EL (cell line): Measurements from ENCODE around the gene NLGN1.

Experiments
- DNase-seq: peaks from one replicate; pipeline ENCODE4 v3.0.0-alpha.2; 2016

The NLGN1 gene

DNA sequence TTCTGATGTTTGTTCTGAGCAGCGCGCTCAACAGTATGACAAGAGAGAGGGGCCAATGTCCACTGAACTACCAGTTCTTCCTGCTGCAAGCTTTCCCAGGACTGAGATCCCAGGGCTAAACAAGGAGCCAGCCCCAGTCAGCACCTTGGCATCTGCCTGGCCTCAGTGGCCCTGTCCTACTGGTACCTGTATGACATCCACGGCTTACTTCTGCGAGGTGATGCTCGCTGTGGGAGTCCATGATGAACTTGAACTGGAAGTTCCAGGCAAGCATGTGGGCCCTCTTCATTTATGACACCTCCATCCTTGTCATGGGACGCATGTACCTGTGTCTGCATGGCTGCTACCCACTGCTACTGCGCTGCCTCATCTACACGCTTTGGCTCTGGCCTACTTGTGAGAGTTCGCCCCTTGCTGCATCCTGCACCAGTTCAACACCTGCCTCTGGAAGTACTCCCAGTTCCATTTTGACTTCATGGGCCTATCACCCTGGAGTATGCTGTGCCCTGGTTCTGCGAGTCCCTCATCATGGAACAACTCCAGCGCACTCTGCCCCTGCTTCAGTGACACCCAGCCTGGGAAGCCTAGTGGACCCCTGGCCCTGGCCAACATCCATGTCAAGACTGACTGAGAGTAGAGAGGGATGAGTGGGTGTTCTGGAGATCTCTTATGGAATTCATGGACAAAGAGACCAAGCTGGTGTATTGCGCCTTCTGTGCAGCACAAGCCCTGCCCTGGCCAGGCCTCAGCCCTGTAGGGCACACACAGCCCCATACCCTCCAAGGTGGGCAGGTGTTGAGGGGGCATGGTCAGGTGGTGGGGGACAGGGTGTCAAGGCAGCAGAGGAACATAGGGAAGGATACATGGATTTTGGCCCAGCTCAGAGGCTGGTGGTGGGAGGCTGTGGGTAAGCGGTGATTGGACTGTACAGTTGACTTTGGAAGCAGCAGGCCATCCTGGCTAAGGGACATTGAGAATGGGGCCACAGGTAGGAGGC lies 246.8 kb downstream of the NLGN1 start:
- no peak for DNase-seq

DNA sequence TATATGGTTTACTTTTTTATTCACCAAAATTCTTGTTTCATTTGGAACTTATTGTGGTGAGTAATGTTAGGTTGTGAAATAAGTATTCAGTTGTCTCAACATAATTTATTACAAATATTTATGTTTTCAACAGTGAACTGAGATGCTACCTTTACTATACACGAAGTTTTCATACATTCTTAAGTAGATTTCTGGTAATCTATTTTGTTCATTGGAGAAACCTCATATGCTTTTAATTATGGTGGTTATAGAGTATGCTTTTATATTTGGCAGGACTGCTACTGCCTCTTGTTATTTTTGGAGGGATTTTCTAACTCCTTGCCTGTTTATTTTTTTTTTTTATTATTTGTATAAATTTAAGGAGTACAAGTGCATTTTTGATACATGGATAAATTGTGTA lies 253.1 kb downstream of the NLGN1 start:
- no peak for DNase-seq

DNA sequence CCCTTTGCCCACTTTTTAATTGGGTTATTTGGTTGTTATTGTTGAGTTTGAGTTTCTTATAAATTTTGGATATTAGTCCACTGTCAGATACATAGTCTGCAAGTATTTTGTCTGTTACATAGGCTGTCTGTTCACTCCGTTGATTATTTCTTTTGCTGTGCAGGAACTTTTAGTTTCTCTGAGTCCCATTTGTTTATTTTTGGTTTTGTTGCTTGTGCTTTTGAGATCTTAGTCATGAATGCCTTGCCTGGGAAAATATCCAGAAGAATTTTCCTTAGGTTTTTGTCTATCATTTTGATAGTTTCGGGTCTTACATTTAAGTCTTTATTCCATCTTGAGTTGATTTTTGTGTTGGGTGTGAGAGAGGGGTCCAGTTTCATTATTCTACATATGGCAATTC lies 254.5 kb downstream of the NLGN1 start:
- peak; percentile 23 for DNase-seq

DNA sequence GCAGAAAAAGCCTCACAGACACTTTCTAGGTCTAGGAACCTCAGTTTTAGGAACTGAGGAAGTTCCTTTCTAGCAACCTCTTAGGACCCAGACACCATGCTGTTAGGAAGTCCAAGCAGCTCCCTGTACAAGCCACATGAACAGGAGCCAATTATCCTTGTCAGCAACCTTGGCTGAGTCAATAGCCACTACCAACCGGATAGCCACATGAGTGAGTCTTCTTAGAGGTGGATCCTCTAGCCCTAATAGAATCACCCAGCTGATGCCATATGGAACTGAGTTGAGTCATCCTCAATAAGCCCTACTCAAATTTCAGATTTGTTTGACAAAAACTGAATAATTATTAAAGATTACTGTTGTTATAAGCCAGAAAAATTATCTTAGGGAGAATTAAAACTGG lies 256.2 kb downstream of the NLGN1 start:
- DNase-seq = peak; percentile 28

DNA sequence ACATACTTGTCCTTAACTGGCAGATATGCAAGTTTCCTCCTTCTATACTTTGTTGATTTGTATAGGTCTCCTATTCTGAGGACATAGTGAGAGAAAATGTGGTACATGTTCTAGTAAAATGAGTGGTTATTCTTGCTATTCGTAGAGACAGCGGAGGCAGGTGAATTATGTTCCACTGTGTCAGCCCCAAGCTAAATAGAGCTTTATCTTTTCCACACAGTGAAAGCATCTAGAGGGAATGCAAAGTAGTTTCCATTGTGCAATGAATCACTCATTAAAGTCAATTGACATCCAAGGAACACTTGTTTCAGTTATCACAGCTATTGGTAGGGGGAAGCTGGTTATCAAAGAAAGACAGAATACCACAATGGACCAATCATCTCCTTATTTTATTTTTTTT lies 262.4 kb downstream of the NLGN1 start:
- DNase-seq = peak; percentile 3

DNA sequence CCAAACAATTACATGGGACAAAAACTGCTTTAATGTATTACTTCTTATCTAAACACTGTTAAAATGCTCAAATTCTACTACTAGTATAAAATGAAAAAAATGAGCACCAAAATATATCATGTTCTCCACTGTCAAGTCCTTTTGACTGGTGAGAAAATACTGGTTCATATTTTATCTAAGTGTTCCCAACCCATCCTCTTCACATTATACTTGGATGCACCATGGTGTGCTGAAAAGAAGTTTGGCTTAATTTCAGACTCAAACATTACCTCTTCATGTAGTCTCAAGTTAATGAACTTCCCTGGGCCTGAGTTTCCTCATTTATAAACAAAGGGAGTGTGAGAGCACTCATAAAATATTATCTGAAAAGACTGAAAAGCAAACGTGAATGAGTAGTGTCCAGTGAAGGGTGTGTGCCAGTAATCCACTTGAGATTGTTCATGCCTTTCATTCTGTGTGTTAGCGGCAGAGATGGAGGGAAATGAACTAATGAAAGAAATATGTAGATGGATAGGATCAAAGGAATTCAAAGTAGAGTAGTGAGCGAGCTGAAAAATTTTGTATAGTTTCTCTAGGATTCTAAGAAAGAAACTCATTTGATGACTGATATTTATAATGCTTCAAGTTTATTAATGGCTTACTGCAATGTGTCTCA lies 263.2 kb downstream of the NLGN1 start:
- DNase-seq = peak; percentile 78

DNA sequence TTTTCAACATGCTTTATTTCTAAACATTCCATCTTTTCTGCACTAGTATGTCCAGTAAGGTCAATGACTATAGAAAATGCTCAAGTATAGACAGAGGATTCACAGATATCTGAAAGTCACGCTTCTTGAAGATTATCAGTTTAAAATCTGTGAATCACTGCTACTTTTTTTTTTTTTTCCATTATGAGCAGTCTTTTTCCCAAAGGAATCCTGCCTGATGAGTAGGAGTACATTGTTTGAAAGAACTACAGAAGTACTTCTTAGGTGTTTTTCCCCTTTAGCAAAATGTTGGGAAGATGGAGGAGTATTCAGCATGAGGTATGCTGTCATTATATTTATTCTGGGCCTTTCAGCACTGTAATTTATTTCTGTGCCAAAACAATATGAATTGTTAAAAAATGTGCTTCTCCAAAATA lies 266.2 kb downstream of the NLGN1 start:
- peak; percentile 54 for DNase-seq

DNA sequence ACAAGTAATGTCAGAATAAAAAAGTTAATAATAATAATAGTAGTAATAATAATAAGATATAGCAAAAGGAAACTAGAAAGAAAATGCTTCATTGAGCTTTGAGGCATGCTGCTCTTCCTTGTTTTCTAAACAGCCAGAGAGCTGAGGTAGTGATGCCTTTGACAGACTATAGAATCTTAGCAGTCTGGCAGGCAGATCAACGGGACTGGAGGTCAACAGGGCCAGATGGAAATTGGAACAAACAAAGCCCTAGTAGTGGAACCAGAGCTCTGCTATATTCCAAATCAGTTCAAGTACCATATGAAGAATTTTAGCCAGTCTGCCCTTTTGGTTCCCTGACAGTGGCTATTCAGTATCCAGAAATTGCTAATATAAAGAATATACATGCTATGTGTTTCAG lies 278.6 kb downstream of the NLGN1 start:
- no peak for DNase-seq

DNA sequence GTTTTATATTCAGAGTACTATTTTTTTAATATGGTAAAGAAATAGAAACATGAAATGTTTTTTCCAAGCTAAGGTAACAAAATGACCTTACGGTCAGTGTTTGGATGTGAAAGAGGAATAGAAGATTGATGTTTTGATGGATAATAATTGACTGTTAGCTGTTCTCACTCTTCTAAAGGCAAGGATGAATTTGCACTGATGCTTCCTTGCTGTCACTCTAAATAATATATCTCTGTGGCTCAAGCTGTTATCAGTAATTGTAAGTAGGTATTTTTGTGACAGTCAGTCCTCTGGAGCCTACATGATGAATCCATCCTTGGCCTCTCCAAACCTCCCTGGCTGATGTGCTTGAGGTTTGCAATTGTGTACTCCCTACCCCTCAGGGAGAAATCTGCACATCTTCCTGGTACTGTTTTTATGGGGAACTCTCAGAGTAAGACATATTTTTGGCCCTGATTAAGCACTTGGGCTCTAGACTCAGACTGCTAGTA lies 283.7 kb downstream of the NLGN1 start:
- no peak for DNase-seq

DNA sequence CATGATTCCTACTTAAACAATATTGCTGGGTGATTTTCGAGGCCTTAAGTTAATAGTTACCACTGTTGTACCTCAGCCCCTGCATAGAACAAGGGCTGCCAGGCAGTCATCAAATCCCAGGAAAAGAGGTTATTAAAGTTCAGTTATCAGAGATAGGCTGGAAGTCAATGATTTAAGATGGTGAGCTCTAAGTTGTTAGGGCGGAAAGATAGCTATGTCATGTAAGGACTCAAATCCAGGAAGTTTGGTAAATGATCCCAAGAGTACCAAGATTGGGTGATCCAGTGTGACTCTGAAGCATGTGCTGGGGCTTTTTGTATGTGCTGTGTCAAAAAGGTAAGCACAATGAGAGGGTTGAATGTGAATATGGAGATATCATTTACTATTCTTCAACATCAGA lies 287.9 kb downstream of the NLGN1 start:
- no peak for DNase-seq

DNA sequence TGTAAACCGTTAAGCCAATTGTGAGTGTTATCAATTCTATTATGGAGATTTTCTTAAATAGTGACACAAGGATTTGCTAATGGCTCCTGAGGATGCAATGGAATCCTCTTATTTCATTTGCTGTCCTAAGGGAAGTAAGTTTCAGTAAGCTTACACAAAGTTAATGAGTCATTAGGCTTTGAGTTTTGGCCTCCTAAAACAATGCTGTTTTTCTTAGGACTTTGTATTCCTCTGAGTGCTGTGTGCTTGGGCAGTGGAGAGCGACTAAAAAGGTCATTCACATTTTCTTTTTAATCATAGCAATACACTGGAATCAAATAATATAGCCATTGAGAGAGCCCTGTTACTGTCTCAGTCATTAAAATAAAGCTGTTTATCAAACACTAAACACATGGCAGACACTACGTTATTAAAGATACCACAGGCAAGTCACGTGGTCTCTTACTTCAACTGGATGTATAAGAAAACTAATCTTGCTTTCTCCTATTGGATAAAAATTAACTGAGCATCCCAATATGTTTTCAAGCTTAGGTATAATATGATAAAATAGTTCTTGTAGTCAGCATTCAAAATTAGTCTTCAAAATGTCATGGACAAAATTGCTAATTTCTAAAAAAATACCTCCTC lies 290.8 kb downstream of the NLGN1 start:
- no peak for DNase-seq

DNA sequence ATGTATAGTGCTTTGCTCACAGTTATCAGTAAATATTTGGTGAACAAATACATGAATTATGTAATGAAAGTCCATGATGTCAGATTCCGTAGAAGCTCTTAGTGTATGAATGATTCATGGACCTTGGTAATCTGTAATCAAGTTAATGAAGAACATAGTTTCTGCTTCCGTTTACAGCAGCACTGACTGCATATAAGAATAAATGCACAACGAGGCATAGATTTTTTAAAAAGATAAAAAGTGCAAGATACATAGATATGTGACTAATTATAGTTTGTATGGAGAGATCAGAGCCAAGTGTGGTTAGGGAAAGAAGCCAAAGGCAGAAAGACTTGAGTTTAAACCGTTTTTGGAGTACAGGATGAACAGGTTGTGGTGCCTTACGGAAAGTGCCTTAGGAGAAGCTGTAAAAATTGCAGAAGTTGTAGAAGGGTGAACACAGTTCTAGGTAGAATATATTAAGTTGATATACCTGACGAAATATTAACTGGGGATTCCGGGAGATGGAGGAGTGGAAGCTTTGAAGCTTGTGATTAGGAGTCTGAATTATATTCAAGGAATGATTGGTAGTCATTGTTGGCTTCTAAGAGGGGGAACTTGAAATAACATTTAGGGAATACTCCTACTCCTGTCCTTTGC lies 293.1 kb downstream of the NLGN1 start:
- DNase-seq = peak; percentile 35

DNA sequence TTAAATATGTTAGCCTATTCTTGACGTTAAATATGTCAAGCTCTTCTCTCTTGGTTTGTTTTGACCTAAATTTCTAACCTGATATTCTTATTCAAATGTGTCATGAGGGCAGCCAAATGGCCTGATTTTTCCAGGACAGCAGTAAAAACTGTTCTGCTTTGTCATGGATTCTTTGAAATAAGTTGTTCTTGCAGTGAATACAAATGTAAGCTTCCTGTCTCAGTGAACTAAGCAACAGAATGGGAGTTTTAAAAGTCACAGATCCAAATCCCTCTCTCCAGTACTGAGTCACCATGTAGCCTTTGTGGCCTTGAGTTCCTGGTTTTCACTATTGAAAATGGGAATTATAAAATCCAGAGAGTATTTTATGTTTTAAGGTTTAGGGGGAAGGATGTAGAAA lies 301.8 kb downstream of the NLGN1 start:
- DNase-seq = no peak

DNA sequence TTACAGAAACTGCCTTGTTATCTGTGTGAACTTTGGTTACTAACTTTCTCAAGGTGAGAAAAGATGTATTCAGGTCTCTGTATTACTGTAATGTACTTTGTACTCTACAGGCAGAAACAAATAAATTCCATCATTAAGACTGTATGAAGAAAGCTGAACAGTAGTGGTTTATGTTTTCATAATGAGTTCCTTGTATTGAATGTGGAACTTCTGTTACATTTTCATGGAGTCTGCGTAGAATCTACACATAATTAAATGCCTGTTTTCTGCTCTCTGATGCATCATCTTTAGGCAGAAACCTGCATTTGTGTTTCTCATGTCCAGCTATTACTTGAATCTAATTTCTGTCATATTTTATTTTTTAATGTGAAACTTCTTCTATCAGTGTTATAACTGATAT lies 302.8 kb downstream of the NLGN1 start:
- DNase-seq = no peak

DNA sequence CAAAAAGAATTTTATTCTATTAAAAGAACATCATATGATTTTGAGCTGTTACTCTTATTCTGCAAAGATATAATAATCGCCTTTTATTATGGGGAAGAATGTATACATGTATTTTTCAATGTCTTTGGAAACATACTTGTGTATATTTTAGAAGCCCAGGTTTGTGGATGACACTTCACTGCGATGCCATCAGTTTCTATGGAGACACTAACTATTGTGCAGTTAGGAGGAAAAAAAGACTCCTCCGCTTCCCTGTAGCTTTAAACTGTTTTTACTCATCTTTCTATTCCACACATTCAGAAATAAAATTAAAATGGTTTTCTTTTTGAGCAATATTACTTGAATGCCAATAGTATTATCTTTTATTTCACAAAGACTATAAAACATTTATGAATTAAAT lies 305.0 kb downstream of the NLGN1 start:
- DNase-seq = no peak

DNA sequence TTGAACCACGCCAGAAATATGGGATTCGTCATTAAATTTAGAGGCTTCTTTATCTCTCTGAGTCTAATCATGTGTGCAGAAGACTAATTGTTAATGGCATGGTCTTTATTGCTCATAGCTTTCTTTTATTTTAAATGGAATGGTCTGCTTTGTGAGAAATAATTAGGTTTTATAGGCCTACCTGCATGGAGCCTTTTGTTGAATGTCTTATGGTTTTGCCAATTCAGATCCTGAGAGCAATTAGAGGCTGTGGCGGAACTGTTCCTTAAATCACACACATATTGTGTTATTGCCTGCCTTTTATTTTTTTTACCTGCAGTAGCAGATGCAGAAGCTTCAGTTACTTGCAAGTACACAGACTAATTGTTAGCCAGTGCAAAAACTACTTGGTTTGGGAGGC lies 306.2 kb downstream of the NLGN1 start:
- no peak for DNase-seq

DNA sequence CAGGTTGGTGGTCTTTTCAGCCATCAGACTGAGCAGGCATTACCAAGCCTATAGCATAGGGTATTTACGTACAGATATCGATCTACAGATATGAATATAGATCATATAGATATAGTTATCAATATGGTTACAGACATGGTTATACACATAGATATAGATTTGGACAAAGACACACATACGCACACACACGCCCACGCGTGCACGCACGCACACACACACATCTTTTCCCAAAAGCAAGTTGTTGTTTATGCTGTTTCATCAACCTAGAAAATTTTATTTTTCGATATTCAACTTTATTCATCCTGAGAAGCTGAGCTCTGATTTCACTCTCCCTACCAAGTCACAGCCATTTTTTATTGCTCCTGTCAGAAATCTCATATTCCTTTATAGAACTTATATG lies 309.1 kb downstream of the NLGN1 start:
- no peak for DNase-seq

DNA sequence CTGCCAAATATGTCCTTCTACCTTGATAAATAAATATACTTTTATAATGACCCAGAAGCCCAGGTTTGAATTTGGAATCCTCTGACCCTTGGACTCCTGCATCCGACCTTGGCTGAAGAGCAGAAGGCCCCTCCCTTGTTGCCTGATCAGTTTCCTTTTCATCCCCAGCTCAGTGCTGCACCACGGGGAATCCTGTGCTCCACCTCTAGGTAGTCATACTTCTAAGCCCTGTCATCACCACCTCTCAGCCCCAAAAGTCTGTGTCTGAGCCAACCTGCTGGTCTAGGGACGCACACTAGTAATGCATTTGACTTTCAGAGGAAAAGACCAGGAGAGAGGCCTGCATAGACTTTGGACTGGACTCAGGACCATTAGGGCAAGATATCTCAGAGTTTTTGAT lies 310.6 kb downstream of the NLGN1 start:
- DNase-seq = no peak

DNA sequence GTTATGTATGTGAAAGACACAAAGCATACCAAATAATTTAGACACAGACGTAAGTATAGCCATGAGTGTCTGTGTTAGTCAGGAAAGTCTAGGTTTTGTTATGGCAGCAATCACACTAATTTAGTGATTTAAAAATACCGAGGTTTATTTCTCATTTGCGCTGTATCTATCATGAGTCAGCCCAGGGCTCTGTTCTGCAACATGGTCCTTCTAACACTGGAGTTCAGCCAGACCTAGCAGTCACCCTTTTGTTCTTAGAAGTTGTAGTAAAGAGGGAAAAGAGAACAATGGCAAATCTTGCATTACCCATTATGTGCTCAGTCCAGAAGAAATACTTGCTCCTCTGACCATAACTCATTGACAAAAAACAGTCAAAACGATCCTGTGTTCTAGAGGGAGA lies 311.5 kb downstream of the NLGN1 start:
- DNase-seq = no peak

DNA sequence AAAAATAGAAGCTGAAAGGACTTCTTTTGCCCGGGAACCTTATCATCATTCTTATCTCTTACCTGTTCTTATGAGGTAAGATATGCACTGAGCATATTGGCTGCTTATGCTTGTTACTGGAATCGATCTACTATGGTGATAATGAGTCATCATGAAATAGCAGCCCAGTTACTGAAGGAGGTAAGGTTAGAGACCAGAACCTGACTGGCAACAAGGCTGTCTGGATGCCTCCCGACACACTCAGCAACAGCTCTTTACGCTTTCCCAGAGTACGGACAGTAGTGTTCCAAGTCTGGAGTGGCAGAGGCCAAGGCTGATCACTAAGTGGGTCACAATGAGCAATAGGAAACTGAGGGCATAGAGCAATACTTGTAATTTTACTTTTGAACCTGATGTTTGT lies 314.1 kb downstream of the NLGN1 start:
- no peak for DNase-seq

DNA sequence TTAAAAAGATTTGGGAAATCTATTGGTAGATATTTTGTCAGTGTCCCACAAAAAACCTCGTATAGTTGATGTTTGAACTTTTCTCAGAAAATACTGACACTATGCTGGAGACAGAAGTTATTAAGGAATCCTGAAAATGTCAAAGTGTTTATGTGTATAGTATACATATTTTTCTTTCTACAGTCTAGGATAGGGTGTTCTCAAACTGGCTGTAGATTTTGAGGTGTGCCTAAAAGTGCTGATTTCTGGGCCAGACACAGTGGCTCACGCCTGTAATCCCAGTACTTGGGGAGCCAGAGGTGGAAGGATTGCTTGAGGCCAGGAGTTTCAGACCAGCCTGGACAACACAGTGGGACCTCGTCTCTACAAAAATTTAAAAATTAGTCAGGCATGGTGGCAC lies 322.0 kb downstream of the NLGN1 start:
- DNase-seq = no peak

DNA sequence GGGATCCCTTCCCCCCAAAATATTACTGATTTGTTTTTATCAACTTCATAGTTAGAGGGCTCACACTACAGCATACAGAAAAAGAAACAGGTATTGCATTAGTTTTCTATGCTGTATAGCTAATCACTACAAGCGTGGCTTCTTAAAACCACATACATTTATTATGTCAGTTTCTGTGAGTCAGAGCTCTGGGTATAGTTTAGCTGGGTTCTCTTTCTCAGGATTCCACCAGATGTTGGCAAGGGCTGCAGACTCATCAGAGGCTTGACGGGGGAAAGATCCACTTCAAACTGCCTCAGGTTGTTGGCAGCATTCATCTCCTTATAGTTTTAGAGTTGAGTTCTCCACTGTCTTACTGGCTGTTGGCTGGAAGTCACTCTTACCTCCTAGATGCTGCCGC lies 328.0 kb downstream of the NLGN1 start:
- peak; percentile 57 for DNase-seq

DNA sequence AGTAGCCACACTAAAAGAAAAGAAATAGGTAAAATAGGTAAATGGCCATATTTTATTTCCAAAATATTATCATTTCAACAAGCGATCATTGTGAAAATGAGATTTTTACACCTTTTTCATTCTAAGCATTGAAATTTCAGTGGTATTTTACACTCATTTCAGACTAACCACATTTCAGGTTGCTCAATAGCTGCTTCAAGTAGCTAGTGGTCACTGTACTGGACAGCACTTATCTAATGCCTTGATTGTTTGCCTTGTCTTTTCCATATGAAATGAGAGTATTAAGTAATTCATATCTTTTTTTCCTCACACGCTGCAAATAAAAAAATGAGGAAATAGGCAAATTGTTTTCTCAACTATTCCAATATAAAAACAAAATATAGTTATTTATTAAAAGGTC lies 332.8 kb downstream of the NLGN1 start:
- DNase-seq = no peak
